ENCODE measurements around the gene CENPL. TPM values are rescaled to one million over a fixed set of nuclear protein-coding genes. Genes with fewer than 3 reads are reported as not detected.

Gene CENPL
- total RNA-seq, 1 donor from 2014 or later, result 6.9 TPM

DNA sequence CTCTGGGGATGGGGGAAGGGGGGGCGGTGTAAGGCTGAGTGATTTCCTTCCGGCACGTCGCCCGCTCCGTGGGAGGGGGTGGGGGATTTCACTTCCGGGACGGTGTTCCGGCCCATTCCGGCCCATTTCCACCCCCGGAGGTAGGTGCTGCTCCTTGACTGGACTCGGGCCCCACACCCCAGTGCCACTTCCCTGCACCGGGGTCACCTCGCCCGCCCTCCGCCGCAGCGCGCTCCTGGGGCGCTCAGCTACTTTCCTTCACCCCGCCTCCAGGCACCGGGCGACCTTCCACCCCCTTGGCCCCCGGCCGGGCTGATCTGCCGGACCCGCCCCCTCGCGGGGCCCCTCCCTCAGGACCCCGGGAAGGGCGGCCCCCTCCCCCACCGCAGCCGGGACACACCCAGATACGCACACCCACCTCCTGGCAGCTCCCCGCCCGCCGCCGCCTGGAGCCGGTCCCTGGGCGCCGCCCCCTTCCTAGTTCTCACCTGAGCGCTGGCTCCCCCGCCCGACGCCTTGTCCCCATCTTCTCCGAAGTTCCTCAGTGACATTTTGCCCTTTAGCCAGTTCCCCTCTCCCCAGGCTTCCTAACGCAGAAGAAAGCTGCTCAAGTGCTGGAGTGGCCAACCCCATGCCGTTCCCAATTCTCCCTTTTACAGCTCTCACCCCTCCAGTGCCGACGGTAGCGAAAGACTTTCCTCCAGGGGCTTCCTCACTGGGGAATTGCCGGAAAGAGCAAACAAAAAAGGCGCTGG, 43.8 kb upstream of the CENPL start, which contains the start of gene ZBTB37:
Gene ZBTB37 (plus strand): TSS at position 115 of the 755 bp plus-strand sequence. CDS start 1,846 bp downstream, outside the sequence.
- no peak for TF ChIP-seq CTCF (IDR thresholded peaks at IDR 0.05)
- peaks cover 37% of the 10 kb centered on the region for H3K36me3 ChIP-seq
- DNase-seq, result peak; percentile 96
- H3K27me3 ChIP-seq (ENCODE audit: low read depth), result no peaks in the 10 kb centered on the region
- peak within 1 kb of the TSS; percentile 95 for H3K27ac ChIP-seq
- peak; percentile 92 for ATAC-seq
- intact Hi-C loops (cut with DNase I), result no loop called here
- peaks cover 51% of the 10 kb centered on the region for H3K4me1 ChIP-seq
- H3K4me3 ChIP-seq, result peak within 1 kb of the TSS; percentile 86
- no peaks in the 10 kb centered on the region for H3K9me3 ChIP-seq

GRCh38 chr1:173867753-173868265, 43.1 kb upstream of the CENPL start, which contains the start of gene GAS5:
TSS of gene GAS5 (minus strand) at chr1:173867989.
- peak within 1 kb of the TSS; percentile 95 for H3K27ac ChIP-seq
- ATAC-seq (peak; percentile 93 to 96), DNase-seq (peak; percentile 100)
- no peak for TF ChIP-seq CTCF (IDR thresholded peaks at IDR 0.05)
- intact Hi-C loops (cut with DNase I), result no loop called here
- H3K4me1 ChIP-seq, result peaks cover 51% of the 10 kb centered on the region
- H3K4me3 ChIP-seq, result peak within 1 kb of the TSS; percentile 86
- H3K36me3 ChIP-seq, result peaks cover 40% of the 10 kb centered on the region
- no peaks in the 10 kb centered on the region for H3K27me3 ChIP-seq (ENCODE audit: low read depth)
- no peaks in the 10 kb centered on the region for H3K9me3 ChIP-seq

- TF ChIP-seq CTCF (IDR thresholded peaks at IDR 0.05), result no peak
- H3K9me3 ChIP-seq, result no peaks in the 10 kb centered on the region
- H3K36me3 ChIP-seq, result peaks cover 45% of the 10 kb centered on the region
- H3K4me3 ChIP-seq, result peak overlapping the region; percentile 86
- ATAC-seq (peak; percentile 2 to 3), DNase-seq (no peak)
- intact Hi-C loops (cut with DNase I), result no loop called here
- H3K27ac ChIP-seq, result peak overlapping the region; percentile 95
- no peaks in the 10 kb centered on the region for H3K27me3 ChIP-seq (ENCODE audit: low read depth)
- H3K4me1 ChIP-seq, result peaks cover 51% of the 10 kb centered on the region
Measured at GRCh38 chr1:173867141-173867752, 42.6 kb upstream of the CENPL start.

DNA sequence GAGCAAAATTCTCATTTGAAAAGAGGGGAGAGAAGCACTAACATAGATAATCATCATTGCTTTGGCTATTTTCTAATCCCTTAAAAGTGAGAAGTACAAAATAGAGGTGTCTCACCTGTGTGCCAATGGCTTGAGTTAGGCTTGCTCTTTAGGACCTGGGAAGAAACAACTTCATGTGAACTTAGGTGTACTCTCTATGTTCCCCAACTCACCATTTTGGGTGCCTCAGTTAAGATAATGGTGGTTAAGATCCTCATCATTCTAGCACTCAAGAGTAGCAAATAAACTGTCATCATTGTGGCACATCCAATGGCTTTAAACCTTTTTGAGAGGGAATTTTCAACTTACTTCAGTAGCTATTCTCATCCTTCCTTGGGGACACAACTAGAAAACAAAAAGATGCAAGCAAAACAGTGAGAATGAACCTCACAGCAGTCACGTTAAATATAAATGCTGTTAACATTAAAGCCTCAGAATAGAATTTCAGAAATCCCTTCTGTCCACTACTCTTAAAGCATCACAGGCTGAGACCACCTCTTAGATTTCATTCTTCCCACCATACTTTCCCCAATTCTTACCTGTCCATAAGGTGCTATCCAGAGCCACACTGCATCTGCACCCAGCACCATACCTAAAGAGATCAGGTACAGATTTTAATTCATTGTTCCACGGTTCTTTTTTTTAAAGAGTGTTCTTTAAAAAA, 41.9 kb upstream of the CENPL start:
- TF ChIP-seq CTCF (IDR thresholded peaks at IDR 0.05), result no peak
- H3K36me3 ChIP-seq, result peaks cover 51% of the 10 kb centered on the region
- ATAC-seq, result no peak
- H3K27me3 ChIP-seq (ENCODE audit: low read depth), result no peaks in the 10 kb centered on the region
- H3K9me3 ChIP-seq, result no peaks in the 10 kb centered on the region
- DNase-seq, result no peak
- H3K4me1 ChIP-seq, result peaks cover 51% of the 10 kb centered on the region
- peak overlapping the region; percentile 86 for H3K4me3 ChIP-seq
- peak overlapping the region; percentile 95 for H3K27ac ChIP-seq
- intact Hi-C loops (cut with DNase I), result no loop called here

DNA sequence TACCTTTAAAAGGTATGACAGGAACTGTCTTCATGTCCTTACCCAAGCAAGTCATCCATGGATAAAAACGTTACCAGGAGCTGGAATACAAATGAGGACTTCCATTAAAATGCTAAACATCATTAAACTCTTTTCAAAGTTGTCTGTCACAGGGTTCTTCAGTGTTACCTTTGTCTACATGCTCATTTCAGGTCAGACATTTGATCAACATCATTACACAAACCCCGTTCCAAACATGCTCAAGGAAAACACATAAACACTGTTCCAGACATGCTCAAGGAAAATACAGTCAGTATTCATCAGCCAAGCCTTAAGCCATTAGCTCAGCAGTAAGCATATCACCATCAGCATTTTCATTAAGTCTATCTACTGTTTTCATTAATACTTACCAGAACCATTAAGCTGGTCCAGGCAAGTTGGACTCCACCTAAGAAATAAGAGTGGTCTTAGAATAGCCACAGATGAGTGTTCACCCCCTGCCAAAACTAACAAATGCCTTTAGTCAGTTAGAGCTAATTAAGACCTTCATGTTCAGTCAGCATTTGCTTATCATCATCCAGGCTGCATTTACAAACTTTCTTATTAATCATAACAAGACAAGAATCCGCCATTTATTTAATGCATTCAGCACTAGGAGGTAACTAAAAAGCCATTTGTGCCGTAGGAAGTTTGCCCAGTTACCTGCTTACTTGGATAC, 40.9 kb upstream of the CENPL start:
- Histone ChIP-seq H3K4me1 (peaks cover 42% of the 10 kb centered on the region), H3K27ac (no peak overlapping the region), H3K4me3 (peak overlapping the region; percentile 86), H3K9me3 (no peaks in the 10 kb centered on the region), H3K27me3 (ENCODE audit: low read depth) (no peaks in the 10 kb centered on the region), H3K36me3 (peaks cover 55% of the 10 kb centered on the region)
- TF ChIP-seq CTCF (IDR thresholded peaks at IDR 0.05), result no peak
- ATAC-seq (no peak), DNase-seq (no peak)
- intact Hi-C loops (cut with DNase I), result no loop called here

Measured in lower lobe of right lung (tissue), 2 donors.